Activated CD8-positive, alpha-beta memory T cell treated with anti-CD3 and anti-CD28 coated beads for 36 hours (primary cell): ENCODE data around the gene CDCA4. TPM values are rescaled to one million over a fixed set of nuclear protein-coding genes. Genes with fewer than 3 reads are reported as not detected.

Experiments
- CTCF ChIA-PET: fragments of 350-600 bp; sonication (Branson Sonifier 250); formaldehyde crosslinking; loops from one replicate; lab custom pipeline; 2021; ENCODE audit warnings: antibody characterized with exemption; lab: Charles Lee
- POLR2A ChIA-PET: fragments of 350-600 bp; sonication (Branson Sonifier 250); formaldehyde crosslinking; loops from one replicate; lab custom pipeline; 2021; ENCODE audit warnings: antibody characterized with exemption; lab: Charles Lee
- total RNA-seq, 2 experiments: library from RNA; stranded (reverse); gene quantifications; one replicate each; pipeline ENCODE4 v1.2.3, GENCODE V29; 2021

The CDCA4 gene
- total RNA-seq, 2 experiments from 2014 or later: 71.5 to 72.7 TPM

DNA sequence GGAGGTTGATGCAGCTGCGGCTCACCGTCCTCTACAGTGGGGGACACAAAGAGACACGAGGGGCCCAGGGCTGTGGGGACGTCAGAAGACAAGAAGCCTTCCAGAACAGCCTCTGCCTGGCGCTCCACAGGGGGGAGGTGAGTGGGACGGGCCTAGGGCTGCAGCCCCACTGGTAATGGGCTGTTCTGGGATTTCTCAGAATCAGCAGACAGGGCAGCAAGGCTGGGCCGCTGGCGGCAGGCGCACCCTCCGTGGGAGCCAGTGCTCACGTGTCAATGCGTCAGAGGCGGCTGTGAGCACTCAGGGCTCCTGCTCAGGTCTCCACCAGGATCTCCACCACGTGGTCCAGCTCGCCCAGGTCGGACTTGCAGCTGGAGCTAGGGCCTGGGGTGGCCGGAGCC is 10.0 kb downstream of the CDCA4 start:
- POLR2A ChIA-PET: no interaction called here
- CTCF ChIA-PET: interaction anchor here (0.7 kb wide), 1 partner anchor 79 kb away, joined by 3 read pairs; no protein-coding TSS in a partner anchor

DNA sequence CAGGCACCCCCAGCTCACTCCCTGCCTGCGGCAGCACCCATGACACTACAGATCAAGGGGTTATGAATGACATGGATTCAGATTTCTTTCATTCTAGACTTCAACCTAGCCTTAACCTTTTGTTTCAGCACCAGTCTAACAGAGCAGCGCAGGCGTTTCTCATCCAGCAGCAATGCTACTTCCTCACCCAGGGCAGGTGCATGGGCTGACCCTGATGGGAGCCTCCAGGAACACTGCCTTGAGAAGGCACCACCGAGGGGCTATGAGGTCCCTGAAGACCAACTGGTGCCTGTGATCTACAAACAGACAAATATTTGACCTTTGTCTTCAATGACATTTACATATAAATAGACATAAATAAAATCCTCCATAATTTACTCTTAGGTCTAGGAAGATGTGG is 10.8 kb downstream of the CDCA4 start:
- ChIA-PET POLR2A (no interaction called here), CTCF (no interaction called here)

DNA sequence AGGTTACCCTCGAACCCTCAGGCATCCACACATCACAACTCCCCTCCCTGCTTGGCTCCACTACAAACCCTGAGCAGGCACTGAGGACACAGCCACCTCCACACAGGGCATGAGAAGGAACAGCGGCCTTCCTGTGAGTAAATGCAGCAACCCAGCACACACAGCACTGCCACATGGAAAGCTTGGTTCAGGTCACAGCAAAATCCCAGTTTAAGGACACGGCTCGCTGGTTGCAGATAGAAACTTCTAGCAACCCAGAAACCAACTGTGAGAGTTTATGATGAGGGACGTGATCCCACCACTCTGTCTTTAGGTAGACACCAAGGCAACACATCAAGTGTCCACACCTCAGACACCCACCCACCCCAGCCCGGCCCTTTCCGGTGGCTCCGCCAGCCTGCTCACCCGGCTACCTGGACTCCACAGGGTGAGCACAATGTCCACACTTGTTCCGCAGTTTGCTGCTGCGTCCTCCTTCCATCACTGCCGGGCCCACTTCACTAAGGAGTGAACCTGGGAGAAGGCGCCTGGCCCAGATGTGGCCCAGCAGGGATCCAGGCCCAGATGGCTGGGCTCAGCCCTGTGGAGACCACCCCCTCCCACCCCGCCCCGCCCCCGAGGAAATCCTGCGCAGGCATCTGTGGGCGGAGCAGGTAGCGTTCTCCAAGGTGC is 13.2 kb downstream of the CDCA4 start:
- ChIA-PET POLR2A (no interaction called here), CTCF (no interaction called here)

- ChIA-PET CTCF (interaction anchor here (1.7 kb wide), 1 partner anchor 13 kb away, joined by 5 read pairs; the partner anchor contains the start of gene CDCA4), POLR2A (no interaction called here)
Observed at GRCh38 chr14:105006831-105007592, 13.9 kb downstream of the CDCA4 start.

DNA sequence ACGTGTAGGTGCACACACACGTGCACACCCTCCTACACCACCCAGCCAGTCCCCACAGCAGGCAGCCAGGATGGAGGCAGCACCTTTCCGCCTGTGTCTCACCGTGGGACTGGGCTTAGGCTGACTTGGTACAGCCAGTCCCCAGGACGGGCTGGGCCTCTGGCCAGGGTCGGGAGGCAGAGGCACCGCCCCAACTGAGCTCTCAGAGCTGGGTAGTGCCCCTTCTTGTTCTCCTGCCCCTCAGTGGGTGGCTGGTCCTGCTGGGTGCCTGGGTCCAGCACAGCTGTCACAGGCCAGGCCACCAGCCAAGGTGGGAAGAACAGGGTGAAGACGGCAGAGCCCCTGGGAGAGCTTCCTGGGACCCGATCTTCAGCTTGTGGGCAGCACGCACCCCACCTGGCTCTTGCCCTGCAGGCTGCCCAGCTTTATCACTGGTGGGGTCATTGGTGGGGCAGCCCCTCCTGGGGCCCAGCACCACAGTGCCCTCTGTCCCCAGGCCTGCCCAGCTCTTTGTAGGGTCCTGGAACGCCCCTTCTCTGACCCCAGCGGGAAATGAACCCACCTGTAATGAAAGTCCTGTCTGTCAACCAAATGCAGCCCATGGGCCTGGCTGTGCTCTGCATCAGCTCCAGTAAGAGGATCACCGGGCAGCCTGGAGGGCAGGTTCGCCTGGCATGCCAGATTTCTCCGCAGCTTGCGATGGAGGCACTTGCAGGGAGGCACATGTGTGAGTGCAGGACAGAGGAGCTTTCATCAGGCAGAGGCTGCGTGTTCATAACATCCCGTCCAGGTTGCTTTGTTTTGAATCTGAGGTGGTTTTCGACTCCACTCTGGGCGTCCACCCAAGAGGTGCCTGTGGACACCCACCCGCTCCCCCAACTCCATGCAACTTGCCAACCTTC is 14.7 kb downstream of the CDCA4 start:
- ChIA-PET CTCF (interaction anchor here (1.7 kb wide), 1 partner anchor 14 kb away, joined by 5 read pairs; the partner anchor contains the start of gene CDCA4), POLR2A (no interaction called here)

GRCh38 chr14:105005329-105005928 is 15.5 kb downstream of the CDCA4 start:
- CTCF ChIA-PET: interaction anchor here (1.1 to 1.7 kb wide), 2 partner anchors 15 to 39 kb away, joined by 3 to 5 read pairs; partner anchors contain the start of gene CDCA4
- POLR2A ChIA-PET: no interaction called here

DNA sequence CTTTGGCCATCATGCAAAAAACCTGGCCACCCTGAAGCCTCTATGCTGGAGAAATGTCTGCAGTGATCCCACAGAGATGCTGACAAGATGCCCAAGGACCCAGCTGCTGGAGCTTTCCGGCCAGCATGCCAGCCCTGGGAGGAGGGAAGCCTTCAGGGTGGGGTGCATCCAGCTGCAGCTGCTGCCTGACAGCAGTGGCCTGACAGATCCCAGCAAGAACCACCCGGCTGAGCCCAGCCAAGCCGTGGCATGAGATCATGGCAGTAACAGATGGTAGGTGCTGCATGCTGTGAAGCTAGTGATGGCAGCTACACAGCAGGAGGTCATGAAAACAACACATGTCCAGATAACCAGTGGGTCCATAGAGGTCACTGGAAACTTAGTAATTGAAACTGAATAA is 21.5 kb downstream of the CDCA4 start:
- ChIA-PET POLR2A (interaction anchor here (0.5 kb wide), 1 partner anchor 59 kb away, joined by 3 read pairs; no protein-coding TSS in a partner anchor), CTCF (interaction anchor here (1.4 to 2.5 kb wide), 2 partner anchors 25 to 45 kb away, joined by 4 to 7 read pairs; no protein-coding TSS in a partner anchor)

DNA sequence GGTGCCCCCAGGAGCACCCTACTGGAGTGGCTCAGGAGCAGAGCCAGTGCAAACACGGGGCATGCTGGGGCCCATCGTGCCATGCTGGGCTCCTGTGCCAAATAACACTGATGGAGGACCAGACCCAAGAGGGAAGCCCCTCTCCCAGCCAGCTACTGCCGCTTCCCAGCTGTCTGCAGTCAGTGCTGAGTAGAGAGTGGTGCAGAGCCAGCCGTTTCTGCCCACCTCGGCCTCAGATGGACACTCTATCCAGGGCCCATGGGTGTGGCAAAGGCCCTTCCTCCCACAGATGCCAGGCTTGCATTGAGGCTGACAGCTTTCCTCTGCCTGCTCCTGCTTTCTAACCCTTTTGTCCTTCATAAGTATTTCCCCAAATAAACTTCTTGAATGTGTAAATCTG is 22.1 kb downstream of the CDCA4 start:
- POLR2A ChIA-PET: interaction anchor here (0.5 kb wide), 1 partner anchor 59 kb away, joined by 3 read pairs; no protein-coding TSS in a partner anchor
- CTCF ChIA-PET: no interaction called here

DNA sequence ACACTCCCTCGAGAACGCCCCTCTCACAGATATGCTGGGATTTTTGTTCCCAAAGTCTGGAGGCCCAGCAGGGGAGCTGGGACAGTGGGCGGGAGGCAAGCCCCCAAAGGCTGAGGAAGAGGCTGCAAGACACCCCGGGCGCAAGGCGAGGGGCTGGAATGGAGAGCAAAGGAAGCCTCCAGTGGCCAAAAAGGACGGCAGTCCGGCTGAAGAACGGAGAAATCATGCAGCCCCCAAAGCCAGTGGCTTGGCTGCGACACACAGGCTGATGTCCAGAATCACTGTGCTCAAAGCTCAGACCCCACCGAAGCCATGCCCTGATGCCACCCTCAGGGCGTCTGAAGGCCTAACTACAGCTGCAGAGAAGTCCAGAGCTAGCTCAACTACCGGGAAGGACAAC is 24.4 kb downstream of the CDCA4 start:
- ChIA-PET CTCF (interaction anchor here (0.5 kb wide), 1 partner anchor 16 kb away, joined by 4 read pairs; no protein-coding TSS in a partner anchor), POLR2A (no interaction called here)

- ChIA-PET POLR2A (no interaction called here), CTCF (interaction anchor here (0.5 to 1.6 kb wide), 2 partner anchors 17 to 50 kb away, joined by 4 to 6 read pairs; no protein-coding TSS in a partner anchor)
Observed at GRCh38 chr14:104996032-104996431, 24.9 kb downstream of the CDCA4 start.

- POLR2A ChIA-PET: no interaction called here
Observed at GRCh38 chr14:104994978-104995377, 25.9 kb downstream of the CDCA4 start.

GRCh38 chr14:104993808-104994591 is 26.9 kb downstream of the CDCA4 start:
- ChIA-PET CTCF (interaction anchor here (0.8 kb wide), 1 partner anchor 25 kb away, joined by 3 read pairs; no protein-coding TSS in a partner anchor), POLR2A (no interaction called here)

More at GRCh38 chr14:104994978-104995377, 25.9 kb downstream of the CDCA4 start:
- CTCF ChIA-PET: interaction anchor here (1.6 kb wide), 1 partner anchor 51 kb away, joined by 6 read pairs; no protein-coding TSS in a partner anchor

- POLR2A ChIA-PET: no interaction called here
- CTCF ChIA-PET: interaction anchor here (0.8 kb wide), 1 partner anchor 26 kb away, joined by 3 read pairs; no protein-coding TSS in a partner anchor
Observed at GRCh38 chr14:104993306-104993705, 27.6 kb downstream of the CDCA4 start.

DNA sequence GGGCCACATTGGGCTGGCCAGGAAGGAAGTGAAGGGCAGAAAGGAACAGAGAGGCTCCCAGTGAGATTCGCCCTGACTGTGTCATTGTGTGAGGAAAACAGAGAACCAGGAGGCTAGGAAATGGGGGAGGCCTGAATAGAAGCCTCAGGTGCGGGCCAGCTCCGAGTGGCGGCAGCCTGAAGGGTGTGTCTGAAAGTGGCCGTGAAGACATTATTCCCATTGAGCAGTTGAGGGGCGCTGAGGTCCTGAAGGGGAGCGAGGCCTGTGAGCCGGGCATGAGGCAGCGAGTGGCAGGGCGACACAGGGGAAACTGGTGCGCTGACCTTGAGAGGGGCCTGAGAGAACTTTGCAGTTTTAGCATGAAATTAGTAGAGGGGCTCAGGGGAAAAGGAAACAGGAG is 28.4 kb downstream of the CDCA4 start:
- CTCF ChIA-PET: no interaction called here
- POLR2A ChIA-PET: no interaction called here

- POLR2A ChIA-PET: no interaction called here
Observed at GRCh38 chr14:104991896-104992230, 29.0 kb downstream of the CDCA4 start.

GRCh38 chr14:104989951-104990303 is 31.0 kb downstream of the CDCA4 start:
- ChIA-PET POLR2A (no interaction called here), CTCF (interaction anchor here (1.7 kb wide), 1 partner anchor 16 kb away, joined by 4 read pairs; no protein-coding TSS in a partner anchor)

More at GRCh38 chr14:104991896-104992230, 29.0 kb downstream of the CDCA4 start:
- CTCF ChIA-PET: no interaction called here

GRCh38 chr14:104989236-104989950 is 31.5 kb downstream of the CDCA4 start:
- POLR2A ChIA-PET: no interaction called here
- CTCF ChIA-PET: interaction anchor here (1.7 kb wide), 1 partner anchor 16 kb away, joined by 4 read pairs; no protein-coding TSS in a partner anchor
